Gastroesophageal sphincter (tissue), 4 donors: ENCODE results near the gene PROSER2. TPM values are rescaled to one million over a fixed set of nuclear protein-coding genes. Genes with fewer than 3 reads are reported as not detected.

ENCODE experiments used
- ATAC-seq: fragments of 150-250 bp; one replicate; pipeline ENCODE4 v1.9.1; 2016; ENCODE audit warnings: mild to moderate bottlenecking, moderate library complexity
- H3K27ac ChIP-seq, 4 donors: fragments of 200-600 bp; sonication (generic) in 3 of 4; 1 replicate in 3 of 4; 2 replicates in 1 of 4; pipeline ENCODE4 v1.5.1; 2016 to 2019
- H3K27me3 ChIP-seq: fragments of 200-600 bp; sonication (generic); one replicate; pipeline ENCODE4 v1.5.1; 2019
- H3K36me3 ChIP-seq, 2 donors: fragments of 200-600 bp; sonication (generic); one replicate each; pipeline ENCODE4 v1.5.1; 2019; ENCODE audit warnings: control low read depth in 1 of 2
- H3K4me1 ChIP-seq, 3 donors: fragments of 200-600 bp; sonication (generic); 1 replicate in 2 of 3; 2 replicates in 1 of 3; pipeline ENCODE4 v1.5.1; 2016 to 2019; ENCODE audit warnings: control low read depth in 2 of 3
- H3K4me3 ChIP-seq, 2 donors: fragments of 200-600 bp; sonication (generic); one replicate each; pipeline ENCODE4 v1.5.1; 2019; ENCODE audit warnings: mild to moderate bottlenecking in 1 of 2, moderate library complexity in 1 of 2
- H3K9me3 ChIP-seq, 3 donors: fragments of 200-600 bp; sonication (generic); one replicate each; pipeline ENCODE4 v1.5.1; 2017 to 2019; ENCODE audit warnings: control low read depth in 2 of 3
- EP300 ChIP-seq: sonication (generic); formaldehyde crosslinking; IDR thresholded peaks from one replicate; pipeline ENCODE4 v1.6.1; 2017; ENCODE audit warnings: antibody characterized with exemption, mild to moderate bottlenecking
- POLR2A ChIP-seq, 2 donors: fragments of 450-650 bp; IDR thresholded peaks; one replicate each; pipeline ENCODE4 v1.6.1; 2017; ENCODE audit warnings: antibody characterized with exemption in 2 of 2, mild to moderate bottlenecking in 2 of 2, moderate library complexity in 1 of 2
- POLR2AphosphoS5 ChIP-seq: sonication (generic); formaldehyde crosslinking; IDR thresholded peaks from one replicate; pipeline ENCODE4 v1.6.1; 2017; ENCODE audit warnings: antibody characterized with exemption
- WGBS, 2 donors: methylation state at CpG; one replicate each; pipeline ENCODE4 v1.1.5; 2018; ENCODE audit warnings: low coverage in 1 of 2; 5-methylcytosine and 5-hydroxymethylcytosine counted together
- total RNA-seq, 4 donors: library from RNA; depleted of rRNA; stranded (reverse); fragments of >200 nt; gene quantifications; one replicate each; pipeline ENCODE4 v1.1.0, GENCODE V29; 2016
- TF ChIP-seq, protein P1 (sequence below), 4 experiments: fragments of 200-600 bp in 2 of 4; fragments of 450-650 bp in 2 of 4; sonication (generic) in 1 of 4; IDR thresholded peaks; one replicate each; pipeline ENCODE4 v1.5.1; 2017 to 2019; ENCODE audit warnings: antibody characterized with exemption in 4 of 4, mild to moderate bottlenecking in 2 of 4, moderate library complexity in 2 of 4

The PROSER2 gene
- total RNA-seq, 4 donors from 2014 or later: 0.62 to 10.3 (median 1.8) TPM

GRCh38 chr10:11822026-11822756 is 965 bp upstream of the PROSER2 start:
- TF ChIP-seq, protein P1, sequence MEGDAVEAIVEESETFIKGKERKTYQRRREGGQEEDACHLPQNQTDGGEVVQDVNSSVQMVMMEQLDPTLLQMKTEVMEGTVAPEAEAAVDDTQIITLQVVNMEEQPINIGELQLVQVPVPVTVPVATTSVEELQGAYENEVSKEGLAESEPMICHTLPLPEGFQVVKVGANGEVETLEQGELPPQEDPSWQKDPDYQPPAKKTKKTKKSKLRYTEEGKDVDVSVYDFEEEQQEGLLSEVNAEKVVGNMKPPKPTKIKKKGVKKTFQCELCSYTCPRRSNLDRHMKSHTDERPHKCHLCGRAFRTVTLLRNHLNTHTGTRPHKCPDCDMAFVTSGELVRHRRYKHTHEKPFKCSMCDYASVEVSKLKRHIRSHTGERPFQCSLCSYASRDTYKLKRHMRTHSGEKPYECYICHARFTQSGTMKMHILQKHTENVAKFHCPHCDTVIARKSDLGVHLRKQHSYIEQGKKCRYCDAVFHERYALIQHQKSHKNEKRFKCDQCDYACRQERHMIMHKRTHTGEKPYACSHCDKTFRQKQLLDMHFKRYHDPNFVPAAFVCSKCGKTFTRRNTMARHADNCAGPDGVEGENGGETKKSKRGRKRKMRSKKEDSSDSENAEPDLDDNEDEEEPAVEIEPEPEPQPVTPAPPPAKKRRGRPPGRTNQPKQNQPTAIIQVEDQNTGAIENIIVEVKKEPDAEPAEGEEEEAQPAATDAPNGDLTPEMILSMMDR (IDR thresholded peaks at IDR 0.05): no peak
- TF ChIP-seq POLR2A (IDR thresholded peaks at IDR 0.05) (no peak), POLR2AphosphoS5 (no peak), EP300 (no peak)
- ATAC-seq: no peak
- 29 to 57% methylated on average over 1 to 5 of the region's 5 CpGs for WGBS, 2 donors

GRCh38 chr10:11822809-11823121 is 391 bp upstream of the PROSER2 start:
- H3K36me3 ChIP-seq: no peaks in the 10 kb centered on the region
- no peak for ATAC-seq
- H3K27ac ChIP-seq: peak overlapping the region in 1 of 4 donors; percentile 49

More at GRCh38 chr10:11822026-11822756, 965 bp upstream of the PROSER2 start:
- H3K4me3 ChIP-seq: no peak overlapping the region
- peaks cover 75% of the 10 kb centered on the region for H3K27me3 ChIP-seq
- H3K27ac ChIP-seq: no peak overlapping the region
- no peaks in the 10 kb centered on the region for H3K36me3 ChIP-seq
- peaks cover 0 to 21% (median 0%) of the 10 kb centered on the region in 3 donors for H3K4me1 ChIP-seq
- H3K9me3 ChIP-seq: no peaks in the 10 kb centered on the region

GRCh38 chr10:11823989-11824346 is 812 bp downstream of the PROSER2 start:
- Histone ChIP-seq H3K4me3 (peak overlapping the region; percentile 40 to 71), H3K27me3 (peaks cover 74% of the 10 kb centered on the region), H3K4me1 (peaks cover 0 to 21% (median 0%) of the 10 kb centered on the region in 3 donors), H3K36me3 (no peaks in the 10 kb centered on the region), H3K9me3 (no peaks in the 10 kb centered on the region), H3K27ac (peak overlapping the region in 2 of 4 donors; percentile 49 to 67)
- no peak for ATAC-seq
- TF ChIP-seq POLR2AphosphoS5 (no peak), POLR2A (IDR thresholded peaks at IDR 0.05) (no peak), EP300 (no peak)
- TF ChIP-seq, protein P1 (IDR thresholded peaks at IDR 0.05): no peak
- WGBS, 2 donors: 24 to 35% methylated on average over 6 of the region's 6 CpGs

More at GRCh38 chr10:11822809-11823121, 391 bp upstream of the PROSER2 start:
- 49 to 67% methylated on average over 3 to 7 of the region's 8 CpGs for WGBS, 2 donors
- Histone ChIP-seq H3K4me3 (peak overlapping the region in 1 of 2 donors; percentile 71), H3K27me3 (peaks cover 79% of the 10 kb centered on the region), H3K9me3 (no peaks in the 10 kb centered on the region), H3K4me1 (peaks cover 0 to 21% (median 0%) of the 10 kb centered on the region in 3 donors)
- TF ChIP-seq POLR2AphosphoS5 (no peak), POLR2A (IDR thresholded peaks at IDR 0.05) (no peak), EP300 (no peak)
- TF ChIP-seq, protein P1 (IDR thresholded peaks at IDR 0.05): no peak

DNA sequence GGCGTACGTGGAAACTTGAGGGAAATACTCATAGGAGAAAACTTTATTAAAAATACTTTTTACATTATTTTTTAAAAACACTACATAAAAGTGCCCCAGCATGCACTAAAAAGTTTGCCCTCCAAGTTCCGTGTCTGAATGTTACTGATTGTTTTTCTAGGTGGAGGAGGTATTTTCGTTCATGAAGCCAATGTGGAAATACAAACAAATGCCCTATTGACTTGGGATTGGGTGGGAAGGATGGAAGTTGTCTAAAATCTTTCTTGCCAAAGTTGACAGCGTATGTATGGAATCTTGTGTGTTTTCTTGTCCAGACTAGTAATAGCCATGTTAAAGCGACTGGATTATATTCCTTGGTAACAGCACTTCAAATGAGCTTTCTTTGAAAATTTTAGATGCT is 1.2 kb downstream of the PROSER2 start:
- peaks cover 74% of the 10 kb centered on the region for H3K27me3 ChIP-seq
- no peak for TF ChIP-seq EP300
- TF ChIP-seq POLR2AphosphoS5: no peak
- TF ChIP-seq, protein P1 (IDR thresholded peaks at IDR 0.05): no peak
- TF ChIP-seq POLR2A (IDR thresholded peaks at IDR 0.05): no peak
- ATAC-seq: no peak

GRCh38 chr10:11824825-11825224 is 1.7 kb downstream of the PROSER2 start:
- no peaks in the 10 kb centered on the region for H3K9me3 ChIP-seq
- 88 to 96% methylated on average over 4 to 11 of the region's 11 CpGs for WGBS, 2 donors
- H3K4me3 ChIP-seq: no peak overlapping the region

More for the DNA sequence above, 1.2 kb downstream of the PROSER2 start:
- Histone ChIP-seq H3K36me3 (no peaks in the 10 kb centered on the region), H3K27ac (no peak overlapping the region), H3K4me1 (peaks cover 0 to 21% (median 0%) of the 10 kb centered on the region in 3 donors), H3K9me3 (no peaks in the 10 kb centered on the region), H3K4me3 (peak overlapping the region in 1 of 2 donors; percentile 71)
- 51 to 61% methylated on average over 5 to 6 of the region's 6 CpGs for WGBS, 2 donors

More at GRCh38 chr10:11824825-11825224, 1.7 kb downstream of the PROSER2 start:
- Histone ChIP-seq H3K27ac (no peak overlapping the region), H3K36me3 (no peaks in the 10 kb centered on the region), H3K4me1 (peaks cover 0 to 17% (median 0%) of the 10 kb centered on the region in 3 donors), H3K27me3 (peaks cover 72% of the 10 kb centered on the region)
- ATAC-seq: no peak
- TF ChIP-seq EP300 (no peak), POLR2A (IDR thresholded peaks at IDR 0.05) (no peak), POLR2AphosphoS5 (no peak)
- TF ChIP-seq, protein P1 (IDR thresholded peaks at IDR 0.05): no peak
